ENCODE measurements around the gene DOP1B.
"Not testable (repeated sequence)": the region's sequence is repeated elsewhere in the genome, so short reads cannot be mapped to it uniquely, and the experiment has no call there.

Gene DOP1B, protein sequence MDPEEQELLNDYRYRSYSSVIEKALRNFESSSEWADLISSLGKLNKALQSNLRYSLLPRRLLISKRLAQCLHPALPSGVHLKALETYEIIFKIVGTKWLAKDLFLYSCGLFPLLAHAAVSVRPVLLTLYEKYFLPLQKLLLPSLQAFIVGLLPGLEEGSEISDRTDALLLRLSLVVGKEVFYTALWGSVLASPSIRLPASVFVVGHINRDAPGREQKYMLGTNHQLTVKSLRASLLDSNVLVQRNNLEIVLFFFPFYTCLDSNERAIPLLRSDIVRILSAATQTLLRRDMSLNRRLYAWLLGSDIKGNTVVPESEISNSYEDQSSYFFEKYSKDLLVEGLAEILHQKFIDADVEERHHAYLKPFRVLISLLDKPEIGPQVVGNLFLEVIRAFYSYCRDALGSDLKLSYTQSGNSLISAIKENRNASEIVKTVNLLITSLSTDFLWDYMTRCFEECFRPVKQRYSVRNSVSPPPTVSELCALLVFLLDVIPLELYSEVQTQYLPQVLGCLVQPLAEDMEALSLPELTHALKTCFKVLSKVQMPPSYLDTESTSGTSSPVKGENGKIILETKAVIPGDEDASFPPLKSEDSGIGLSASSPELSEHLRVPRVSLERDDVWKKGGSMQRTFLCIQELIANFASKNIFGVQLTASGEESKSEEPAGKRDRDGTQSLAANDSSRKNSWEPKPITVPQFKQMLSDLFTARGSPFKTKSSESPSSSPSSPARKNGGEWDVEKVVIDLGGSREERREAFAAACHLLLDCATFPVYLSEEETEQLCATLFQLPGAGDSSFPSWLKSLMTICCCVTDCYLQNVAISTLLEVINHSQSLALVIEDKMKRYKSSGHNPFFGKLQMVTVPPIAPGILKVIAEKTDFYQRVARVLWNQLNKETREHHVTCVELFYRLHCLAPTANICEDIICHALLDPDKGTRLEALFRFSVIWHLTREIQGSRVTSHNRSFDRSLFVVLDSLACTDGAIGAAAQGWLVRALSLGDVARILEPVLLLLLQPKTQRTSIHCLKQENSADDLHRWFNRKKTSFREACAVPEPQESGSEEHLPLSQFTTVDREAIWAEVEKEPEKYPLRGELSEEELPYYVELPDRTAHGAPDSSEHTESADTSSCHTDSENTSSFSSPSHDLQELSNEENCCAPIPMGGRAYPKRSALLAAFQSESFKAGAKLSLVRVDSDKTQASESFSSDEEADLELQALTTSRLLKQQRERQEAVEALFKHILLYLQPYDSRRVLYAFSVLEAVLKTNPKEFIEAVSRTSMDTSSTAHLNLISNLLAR (N-terminal part only)

DNA sequence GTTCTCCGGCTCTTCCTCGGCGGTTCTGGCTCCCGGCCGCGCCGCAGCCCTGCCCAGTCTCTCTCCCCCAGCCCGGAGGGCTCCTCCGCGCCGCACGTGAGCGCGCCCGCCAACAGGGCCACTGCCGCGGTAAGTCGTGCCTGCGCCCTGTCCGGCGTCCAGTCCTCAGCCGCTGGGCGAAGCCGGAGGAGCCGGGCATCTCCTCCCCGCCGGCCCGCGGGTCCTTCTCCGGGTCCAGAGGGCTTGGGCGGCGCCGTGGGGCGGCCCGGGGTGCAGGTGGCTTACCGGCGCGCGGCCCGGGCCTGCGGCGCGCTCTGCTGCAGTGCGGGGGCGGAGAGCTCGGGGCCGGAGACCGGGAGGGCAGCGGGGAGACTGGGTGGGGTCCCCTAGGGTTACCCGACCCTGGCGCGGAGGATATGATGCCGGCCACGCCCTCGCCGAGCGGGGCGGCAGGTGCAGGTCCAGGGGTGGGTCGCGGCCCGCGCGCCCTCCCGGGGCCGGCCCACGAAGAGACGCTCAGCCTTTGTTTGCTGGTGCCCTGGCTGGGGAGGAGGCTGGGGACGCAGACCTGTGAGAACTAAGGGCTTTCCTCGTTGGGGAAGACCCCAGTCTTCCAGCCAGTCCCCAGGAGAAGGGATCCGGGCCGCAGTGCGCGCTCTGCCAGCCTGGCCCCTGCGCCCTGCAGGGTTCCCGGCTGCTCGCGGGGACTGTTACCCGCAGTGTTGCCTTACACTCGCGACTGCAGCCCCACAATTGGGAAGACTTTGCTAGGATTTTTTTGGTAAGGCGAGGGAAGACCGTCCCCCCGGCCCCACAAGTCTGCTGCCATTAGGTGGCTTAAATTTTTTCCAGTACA is at the start of gene DOP1B:
Gene DOP1B, plus strand, starts transcription at position 10 of the 856 bp plus-strand sequence. CDS start 7,910 bp downstream, outside the sequence.
- peak; percentile 56 for DNase-seq (ENCODE audit: low spot score)

DNA sequence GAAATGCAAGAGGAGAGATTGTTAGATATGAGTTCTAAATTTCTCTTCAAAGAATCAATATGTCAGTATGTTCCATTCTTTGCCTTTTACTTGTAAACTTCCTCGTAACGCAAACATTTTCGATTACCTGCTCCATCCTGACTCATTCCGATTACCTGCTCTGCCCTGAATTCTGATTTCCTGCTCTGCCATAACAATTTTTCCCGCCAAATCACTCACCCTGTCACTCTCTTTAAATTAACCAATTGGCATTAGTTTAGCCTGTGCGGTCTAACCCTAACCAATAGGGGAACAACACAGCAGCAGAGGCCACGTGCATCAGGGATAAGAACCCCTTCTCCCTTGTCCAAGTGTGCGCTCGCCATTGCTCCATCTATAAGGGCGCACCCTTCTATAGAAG is 46.8 kb upstream of the DOP1B start:
- no peak for DNase-seq (ENCODE audit: low spot score)

DNA sequence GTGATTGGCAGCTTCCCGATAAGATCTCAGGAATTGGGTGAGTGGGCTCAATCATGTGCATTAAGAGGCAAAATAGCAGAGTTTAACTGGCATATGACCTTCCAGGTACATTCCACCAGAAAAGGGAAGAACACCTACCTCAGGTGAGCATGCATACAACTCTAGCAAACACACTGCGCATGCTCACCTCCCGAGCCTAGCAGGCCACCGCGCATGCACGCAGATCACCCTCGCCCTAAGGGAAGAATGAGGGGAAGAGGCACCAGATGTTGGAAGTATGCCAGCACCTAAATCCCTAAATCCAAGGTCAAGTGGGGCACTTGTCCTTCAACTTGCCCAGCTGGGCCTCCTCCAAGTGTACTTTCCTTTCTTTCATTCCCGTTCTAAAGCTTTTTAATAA is 45.4 kb upstream of the DOP1B start:
- DNase-seq (ENCODE audit: low spot score), result no peak

DNA sequence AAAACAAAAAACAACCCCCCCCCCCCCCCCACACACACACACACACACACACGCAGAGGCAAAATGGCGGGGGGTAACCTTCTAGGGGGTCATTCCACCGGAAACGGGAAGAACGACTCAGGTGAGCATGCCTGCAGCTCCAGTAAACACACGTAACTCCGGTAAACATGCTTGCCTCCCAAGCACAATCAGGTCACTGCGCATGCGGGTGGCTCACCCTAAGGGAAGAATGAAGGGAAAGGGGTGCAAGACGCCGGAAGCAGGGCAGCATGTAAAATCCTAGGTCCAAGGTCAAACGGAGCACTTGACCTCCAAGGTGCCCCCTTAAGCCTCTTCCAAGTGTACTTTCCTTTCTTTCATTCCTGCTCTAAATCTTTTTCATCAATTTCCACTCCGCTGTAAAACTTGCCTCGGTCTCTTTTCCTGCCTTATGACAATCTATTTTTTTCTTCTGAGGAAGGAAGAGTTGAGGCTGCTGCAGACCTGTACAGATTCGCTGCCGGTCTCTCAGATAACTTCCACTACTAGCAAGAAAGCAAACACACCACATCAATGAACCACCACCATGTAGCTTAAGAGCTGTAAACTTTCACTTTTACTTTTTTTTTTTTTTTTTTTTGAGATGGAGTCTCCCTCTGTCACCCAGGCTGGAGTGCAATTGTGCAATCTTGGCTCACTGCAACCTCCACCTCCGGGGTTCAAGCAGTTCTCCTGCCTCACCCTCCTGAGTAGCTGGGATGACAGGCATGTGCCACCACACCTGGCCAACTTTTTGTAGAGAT is 42.8 kb upstream of the DOP1B start:
- DNase-seq (ENCODE audit: low spot score), result no peak

DNA sequence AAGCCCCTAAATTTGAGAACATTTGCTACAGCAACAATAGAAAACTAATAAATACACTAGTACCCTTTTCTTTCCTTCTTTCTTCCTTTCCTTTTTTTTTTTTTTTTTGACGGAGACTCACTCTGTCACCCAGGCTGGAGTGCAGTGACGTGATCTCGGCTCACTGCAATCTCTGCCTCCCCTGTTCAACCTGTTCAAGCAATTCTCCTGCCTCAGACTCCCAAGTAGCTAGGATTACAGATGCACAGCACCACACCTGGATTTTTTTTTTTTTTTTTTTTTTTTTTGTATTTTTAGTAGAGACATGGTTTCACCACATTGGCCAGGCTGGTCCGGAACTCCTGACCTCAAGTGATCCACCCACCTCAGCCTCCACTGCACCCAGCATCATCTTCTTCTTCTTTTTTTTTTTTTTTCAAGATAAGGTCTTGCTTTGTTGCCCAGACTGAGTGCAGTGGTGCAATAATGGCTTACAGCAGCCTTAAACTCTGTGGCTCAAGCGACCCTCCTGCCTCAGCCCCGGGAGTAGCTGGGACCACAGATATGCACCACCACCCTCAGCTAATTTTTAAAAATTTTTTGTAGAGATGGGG is 41.4 kb upstream of the DOP1B start:
- no peak for DNase-seq (ENCODE audit: low spot score)

DNA sequence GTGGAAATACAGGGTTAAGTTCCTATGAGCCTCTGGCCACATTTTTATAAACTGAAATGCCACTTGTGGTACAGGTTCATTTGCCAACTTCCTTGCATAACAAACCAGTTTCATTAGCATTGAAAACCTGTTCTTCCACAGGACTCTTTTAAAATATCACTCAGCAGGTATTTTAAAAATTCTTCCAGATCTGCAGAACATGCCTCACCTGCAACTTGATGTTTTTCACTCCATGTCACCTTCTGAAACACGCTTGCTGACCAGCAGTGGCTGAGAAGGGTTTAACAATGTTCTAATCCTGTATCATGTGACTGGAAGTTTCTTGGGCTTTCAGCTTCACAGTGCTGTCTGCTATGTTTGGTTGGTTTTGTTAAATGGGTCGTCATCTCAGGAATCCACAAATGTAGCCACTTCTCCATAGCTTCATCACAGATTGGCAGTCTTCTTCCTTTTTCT is 39.3 kb upstream of the DOP1B start:
- no peak for DNase-seq (ENCODE audit: low spot score)

DNA sequence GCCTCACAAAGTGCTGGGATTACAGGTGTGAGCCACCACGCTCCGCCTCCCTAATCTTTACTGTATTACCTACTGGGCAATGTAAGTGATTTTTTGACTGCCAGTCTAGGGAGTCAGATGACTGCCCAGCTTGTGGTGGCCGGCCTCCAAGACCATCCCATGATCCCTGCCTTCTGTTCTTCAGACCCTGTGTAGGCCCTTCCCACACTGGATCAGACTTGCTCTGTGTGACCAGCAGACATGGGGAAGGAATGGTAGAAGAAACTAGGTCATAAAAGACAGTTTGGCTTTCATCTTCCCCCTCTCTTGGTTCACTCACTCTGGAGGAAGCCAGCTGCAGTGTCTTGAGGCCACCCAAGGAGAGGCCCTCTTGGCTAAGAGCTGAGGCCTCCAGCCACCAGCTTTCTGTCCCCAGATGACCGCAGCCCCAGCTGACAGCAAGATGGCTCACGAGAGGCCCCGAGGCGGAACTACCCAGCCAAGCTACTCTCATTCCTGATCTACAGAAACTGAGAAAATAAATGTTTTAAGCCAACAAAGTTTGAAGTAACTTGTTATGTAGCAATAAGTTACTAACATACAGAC is 36.2 kb upstream of the DOP1B start:
- no peak for DNase-seq (ENCODE audit: low spot score)

DNA sequence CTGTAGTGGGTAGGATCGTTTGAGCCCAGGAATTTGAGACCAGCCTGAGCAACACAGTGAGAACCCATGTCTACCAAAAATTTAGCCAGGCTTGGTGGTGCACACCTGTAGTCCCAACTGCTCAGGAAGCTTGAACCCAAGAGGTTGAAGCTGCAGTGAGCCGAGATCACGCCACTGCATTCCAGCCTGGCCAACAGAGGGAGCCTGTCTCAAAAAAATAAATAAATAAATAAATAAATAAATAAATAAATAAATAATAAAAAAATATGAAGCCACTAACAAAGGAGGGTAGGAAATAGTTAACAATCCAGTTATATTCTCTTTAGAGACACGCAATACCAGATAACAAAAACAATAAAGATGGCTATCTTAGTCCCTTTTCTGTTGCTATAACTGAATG is 33.6 kb upstream of the DOP1B start:
- peak; percentile 30 for DNase-seq (ENCODE audit: low spot score)

DNA sequence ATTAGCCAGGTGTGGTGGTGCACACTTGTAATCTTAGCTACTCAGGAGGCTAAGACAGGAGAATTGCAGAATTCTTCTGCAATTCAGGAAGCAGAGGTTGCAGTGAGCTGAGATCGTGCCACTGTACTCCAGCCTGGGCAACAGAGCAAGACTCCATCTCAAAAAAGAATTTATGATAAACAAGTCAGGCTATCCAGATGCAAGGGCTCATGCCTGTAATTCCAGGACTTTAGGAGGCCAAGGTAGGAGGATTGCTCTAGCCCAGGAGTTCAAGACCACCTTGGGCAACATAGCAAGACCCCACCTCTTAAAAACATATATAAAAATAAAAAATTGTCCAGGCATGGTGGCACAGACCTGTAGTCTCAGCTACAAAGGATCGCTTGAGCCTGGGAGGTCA is 32.2 kb upstream of the DOP1B start:
- no peak for DNase-seq (ENCODE audit: low spot score)

DNA sequence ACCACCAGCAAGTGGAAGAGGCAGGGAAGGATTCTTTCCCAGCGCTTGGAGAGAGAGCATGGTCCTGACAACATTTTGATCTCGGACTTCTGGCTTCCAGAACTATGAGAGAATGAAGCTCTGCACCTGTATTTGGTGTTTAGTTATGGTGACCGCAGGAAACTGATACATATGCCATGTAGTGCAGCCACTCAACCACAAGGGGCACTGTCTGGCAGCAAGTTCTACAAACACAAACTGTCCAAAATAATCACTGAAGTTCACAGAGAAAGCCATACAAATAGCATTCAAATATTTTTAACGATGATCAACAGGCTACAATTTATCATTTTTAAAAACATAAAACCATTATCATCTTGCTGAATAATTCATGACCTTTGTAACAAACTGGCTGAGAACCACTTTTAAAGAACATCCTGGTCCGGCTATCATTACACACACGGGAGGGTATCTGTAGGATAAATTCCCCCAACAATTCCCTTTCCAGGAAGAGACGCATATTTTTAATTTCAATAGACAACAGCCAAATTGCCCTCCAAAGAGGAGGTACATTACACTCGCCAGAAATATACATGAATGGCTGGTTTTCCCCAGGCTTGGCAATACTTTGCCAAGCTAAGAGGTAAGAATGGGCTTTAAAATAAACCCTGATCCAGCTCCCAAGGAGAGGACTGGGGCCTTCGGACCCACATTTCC is 31.0 kb upstream of the DOP1B start:
- peak; percentile 75 for DNase-seq (ENCODE audit: low spot score)

DNA sequence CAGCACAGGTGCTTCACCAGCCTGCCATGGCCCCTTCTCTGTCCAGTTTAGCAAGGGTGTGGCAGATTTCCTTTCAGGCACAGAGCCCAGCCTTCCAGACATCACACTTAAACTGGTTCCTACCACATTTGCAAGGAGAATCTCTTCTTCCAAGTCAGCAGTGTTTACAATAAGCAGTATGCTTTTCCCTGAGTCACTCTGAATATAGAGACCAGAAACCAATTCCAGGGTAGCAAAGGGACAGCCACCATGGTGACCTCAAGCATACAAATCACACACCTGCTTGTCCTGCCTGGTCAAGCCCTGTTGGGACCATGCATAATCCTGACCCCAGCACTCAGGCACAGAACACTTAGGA is 30.4 kb upstream of the DOP1B start:
- DNase-seq (ENCODE audit: low spot score), result no peak

DNA sequence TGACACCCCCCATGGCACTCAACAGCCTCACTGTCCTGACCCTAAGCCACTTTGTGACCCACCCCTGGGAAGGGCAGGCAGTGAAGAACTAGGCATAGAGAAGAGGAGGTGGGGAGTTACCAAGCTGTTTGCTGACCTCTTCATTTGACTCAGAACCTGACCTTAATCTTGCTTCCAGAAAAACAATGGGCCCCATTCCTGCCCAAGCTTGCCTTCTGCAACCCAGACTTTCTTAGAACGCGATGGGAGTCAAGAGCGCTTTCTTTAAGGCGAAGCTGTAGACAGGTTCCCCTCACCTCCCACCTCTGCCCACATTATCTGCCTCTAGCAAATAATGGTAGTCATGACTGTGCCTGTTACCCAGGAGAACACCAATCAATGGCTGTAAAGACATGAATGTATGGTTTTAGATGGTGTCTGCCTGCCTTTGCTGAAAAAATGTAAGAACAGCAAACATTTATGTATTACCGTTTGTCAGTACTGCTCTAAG is 30.0 kb upstream of the DOP1B start:
- no peak for DNase-seq (ENCODE audit: low spot score)

DNA sequence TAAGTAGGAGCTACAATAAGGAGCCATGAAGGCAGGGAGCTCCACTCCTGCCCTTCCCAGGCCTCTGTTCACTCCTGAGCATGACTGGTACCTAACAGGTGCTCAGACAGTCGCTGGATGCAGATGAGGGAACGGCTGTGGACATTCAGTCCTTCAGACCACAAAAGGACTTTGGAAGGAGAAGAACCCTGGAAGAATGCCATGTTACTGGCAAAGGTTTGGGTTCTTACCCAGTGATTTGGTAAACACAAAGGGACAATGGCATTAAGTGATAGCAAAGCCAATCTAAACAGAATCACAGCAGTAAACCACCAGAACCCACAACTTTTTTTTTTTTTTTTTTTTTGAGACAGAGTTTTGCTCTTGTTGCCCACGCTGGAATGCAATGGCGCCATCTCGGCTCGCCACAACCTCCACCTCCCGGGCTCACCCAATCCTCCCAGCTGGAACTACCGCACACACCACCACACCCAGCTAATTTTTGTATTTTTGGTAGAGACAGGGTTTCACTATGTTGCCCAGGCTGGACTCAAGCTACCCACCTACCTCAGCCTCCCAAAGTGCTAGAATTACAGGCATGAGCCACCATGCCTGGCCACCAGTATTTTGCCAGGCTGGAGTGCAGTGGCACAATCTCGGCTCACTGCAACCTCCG is 29.2 kb upstream of the DOP1B start:
- no peak for DNase-seq (ENCODE audit: low spot score)

DNA sequence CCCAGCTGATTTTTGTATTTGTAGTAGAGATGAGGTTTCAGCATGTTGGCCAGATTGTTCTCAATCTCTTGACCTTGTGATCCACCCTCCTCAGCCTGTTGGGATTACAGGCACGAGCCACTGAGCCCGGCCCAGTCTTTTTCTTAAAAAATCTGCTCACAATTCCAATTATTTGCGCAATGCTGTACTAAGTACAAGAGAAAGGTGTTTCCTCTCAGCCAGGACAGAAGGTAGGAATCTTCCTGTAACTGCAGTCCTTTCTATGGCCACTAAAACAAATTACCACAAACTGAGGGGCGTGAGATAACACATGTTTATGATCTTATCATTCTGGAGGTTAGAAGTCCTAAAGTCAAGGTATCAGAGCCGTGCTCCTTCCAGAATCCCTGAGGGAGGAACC is 28.6 kb upstream of the DOP1B start:
- DNase-seq (ENCODE audit: low spot score), result no peak

DNA sequence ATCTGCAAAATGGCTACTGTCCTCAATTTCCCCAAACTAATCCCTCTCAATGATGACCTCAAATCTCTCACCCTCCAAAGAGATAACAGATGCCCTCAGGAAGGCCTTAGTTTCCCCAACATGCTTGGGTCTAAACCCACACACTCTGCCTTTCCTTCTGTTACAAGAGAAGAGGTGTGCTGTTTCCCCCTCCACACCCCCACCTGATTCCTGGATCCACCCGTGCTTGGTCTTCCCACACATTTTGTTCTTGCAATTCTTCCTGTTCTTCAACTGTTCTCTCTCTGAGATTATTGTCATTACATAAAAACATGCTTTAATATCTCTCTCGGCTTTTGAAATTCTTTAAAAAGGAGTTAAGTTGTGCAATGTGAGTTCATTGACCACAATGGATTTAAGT is 27.4 kb upstream of the DOP1B start:
- no peak for DNase-seq (ENCODE audit: low spot score)

DNA sequence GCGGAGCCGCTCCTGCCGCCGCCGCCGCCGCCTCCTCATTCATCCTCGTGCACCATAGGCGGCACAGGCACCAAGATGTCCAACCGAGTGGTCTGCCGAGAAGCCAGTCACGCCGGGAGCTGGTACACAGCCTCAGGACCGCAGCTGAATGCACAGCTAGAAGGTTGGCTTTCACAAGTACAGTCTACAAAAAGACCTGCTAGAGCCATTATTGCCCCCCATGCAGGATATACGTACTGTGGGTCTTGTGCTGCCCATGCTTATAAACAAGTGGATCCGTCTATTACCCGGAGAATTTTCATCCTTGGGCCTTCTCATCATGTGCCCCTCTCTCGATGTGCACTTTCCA is 26.2 kb upstream of the DOP1B start:
- not testable (repeated sequence) for DNase-seq (ENCODE audit: low spot score)

DNA sequence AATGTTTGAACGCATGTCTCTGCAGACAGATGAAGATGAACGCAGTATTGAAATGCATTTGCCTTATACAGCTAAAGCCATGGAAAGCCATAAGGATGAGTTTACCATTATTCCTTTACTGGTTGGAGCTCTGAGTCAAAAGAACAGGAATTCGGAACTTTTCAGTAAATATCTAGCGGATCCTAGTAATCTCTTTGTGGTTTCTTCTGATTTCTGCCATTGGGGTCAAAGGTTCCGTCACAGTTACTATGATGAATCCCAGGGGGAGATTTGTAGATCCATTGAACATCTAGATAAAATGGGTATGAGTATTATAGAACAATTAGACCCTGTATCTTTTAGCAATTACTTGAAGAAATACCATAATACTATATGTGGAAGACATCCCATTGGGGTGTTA is 25.8 kb upstream of the DOP1B start:
- DNase-seq (ENCODE audit: low spot score), result not testable (repeated sequence)

DNA sequence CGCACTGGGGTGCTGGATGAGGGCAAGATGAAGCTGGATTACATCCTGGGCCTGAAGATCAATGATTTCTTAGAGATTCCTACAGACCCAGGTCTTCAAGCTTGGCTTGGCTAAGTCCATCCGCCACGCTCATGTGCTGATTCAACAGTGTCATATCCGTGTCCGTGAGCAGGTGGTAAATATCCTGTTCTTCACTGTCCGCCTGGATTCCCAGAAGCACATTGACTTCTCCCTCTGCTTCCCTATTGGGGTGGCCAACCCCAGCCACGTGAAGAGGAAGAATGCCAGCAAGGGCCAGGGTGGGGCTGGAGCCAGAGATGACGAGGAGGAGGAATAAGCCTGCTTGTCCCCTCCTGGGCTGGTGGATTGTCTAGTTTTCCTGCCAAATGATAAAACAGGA is 23.9 kb upstream of the DOP1B start:
- no peak for DNase-seq (ENCODE audit: low spot score)

Measured in NAMALWA (cell line).